Right lobe of liver (tissue), 6 donors: ENCODE results near the gene KPTN. TPM values are rescaled to one million over a fixed set of nuclear protein-coding genes. Genes with fewer than 3 reads are reported as not detected.

ENCODE experiments used
- ATAC-seq, 4 donors: fragments of 200-7000 bp; cut with Tn5 transposase; one replicate each; pipeline ENCODE4 v1.9.1; 2020; ENCODE audit warnings: mild to moderate bottlenecking in 4 of 4, moderate library complexity in 4 of 4
- DNase-seq, 3 donors: peaks; one replicate each; pipeline ENCODE4 v3.0.0-alpha.2; 2020
- H3K27ac ChIP-seq, 3 donors: fragments of 200-600 bp; one replicate each; pipeline ENCODE4 v1.8.0; 2022
- H3K27me3 ChIP-seq, 2 donors: fragments of 200-600 bp; one replicate each; pipeline ENCODE4 v1.8.0; 2022
- H3K36me3 ChIP-seq, 4 donors: fragments of 200-600 bp; sonication (generic) in 1 of 4; one replicate each; pipeline versions ENCODE4 v1.5.1 to v1.8.0; 2017 to 2022; ENCODE audit warnings: control low read depth in 1 of 4
- H3K4me1 ChIP-seq, 4 donors: fragments of 200-600 bp; sonication (generic) in 1 of 4; one replicate each; pipeline versions ENCODE4 v1.5.1 to v1.8.0; 2017 to 2022; ENCODE audit warnings: control low read depth in 1 of 4
- H3K4me3 ChIP-seq, 3 donors: fragments of 200-600 bp; one replicate each; pipeline ENCODE4 v1.8.0; 2022
- H3K9me3 ChIP-seq, 4 donors: fragments of 200-600 bp; sonication (generic) in 1 of 4; one replicate each; pipeline versions ENCODE4 v1.5.1 to v1.8.0; 2017 to 2022; ENCODE audit warnings: control low read depth in 1 of 4
- POLR2A ChIP-seq: fragments of 450-650 bp; IDR thresholded peaks from one replicate; pipeline ENCODE4 v1.6.1; 2017; ENCODE audit warnings: antibody characterized with exemption, mild to moderate bottlenecking
- WGBS: methylation state at CpG from one replicate; pipeline ENCODE4 v1.1.6; 2018; ENCODE audit warnings: low coverage, low lambda C conversion rate; ENCODE audit not compliant: insufficient coverage; ENCODE audit errors: missing lambda C conversion rate; 5-methylcytosine and 5-hydroxymethylcytosine counted together
- intact Hi-C, 2 donors: fragments of 100-400 bp; cut with DNase I; formaldehyde crosslinking; loops; one replicate each; pipeline versions ENCODE4 v1.11.2 to v1.14.1; 2022
- total RNA-seq, 6 experiments: library from RNA; depleted of rRNA in 2 of 6; stranded (reverse); fragments of >200 nt in 2 of 6; fragmentation: NEBNext Ultra II Directional in 3 of 6; extraction: Animal tissue kit (Norgen Biotek cat#: 25700) in 3 of 6; gene quantifications; one replicate each; pipeline versions ENCODE4 v1.1.0 to v1.2.4, GENCODE V29; 2016 to 2023
- TF ChIP-seq, protein P1 (sequence below), 4 donors: fragments of 200-600 bp in 3 of 4; fragments of 450-650 bp in 1 of 4; IDR thresholded peaks; one replicate each; pipeline versions ENCODE4 v1.5.1 to v1.8.0; 2016 to 2022; ENCODE audit warnings: antibody characterized with exemption in 4 of 4, mild to moderate bottlenecking in 2 of 4
- donor health status: DM: no; HTN: yes; CAD: no.
- donor health status: DM: no; HTN: no; CAD: no.
- donor health status: DM: no; HTN: no; CAD: no.
- donor health status: DM: no; HTN: yes; CAD: no.
- donor health status: DM: no; HTN: yes; CAD: no.

The KPTN gene
- total RNA-seq, 6 experiments from 2014 or later: 3.1 to 7.8 (median 6.2) TPM

DNA sequence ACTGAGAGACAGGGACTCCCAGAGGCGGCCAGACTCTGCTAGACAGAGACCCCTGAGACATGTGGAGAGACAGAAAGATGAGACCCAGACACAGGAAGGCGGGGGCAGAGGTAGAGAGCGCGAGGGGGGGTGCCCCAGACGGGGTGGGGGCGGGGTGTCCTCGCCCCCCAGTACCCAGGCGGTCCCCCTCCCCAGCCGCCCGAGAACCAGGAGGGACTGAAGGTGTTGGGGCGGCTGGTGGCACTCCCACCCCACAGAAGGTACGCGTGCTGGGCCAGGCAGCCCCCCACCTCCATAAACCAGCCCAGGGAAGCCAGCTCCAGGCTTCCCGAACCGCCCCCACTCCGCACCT is 12.7 kb downstream of the KPTN start:
- intact Hi-C loops: no loop called here
- no peak overlapping the region for H3K4me3 ChIP-seq
- no peaks in the 10 kb centered on the region for H3K4me1 ChIP-seq
- ATAC-seq: peak in 1 of 4 donors; percentile 8
- no peak for TF ChIP-seq POLR2A
- TF ChIP-seq, protein P1, sequence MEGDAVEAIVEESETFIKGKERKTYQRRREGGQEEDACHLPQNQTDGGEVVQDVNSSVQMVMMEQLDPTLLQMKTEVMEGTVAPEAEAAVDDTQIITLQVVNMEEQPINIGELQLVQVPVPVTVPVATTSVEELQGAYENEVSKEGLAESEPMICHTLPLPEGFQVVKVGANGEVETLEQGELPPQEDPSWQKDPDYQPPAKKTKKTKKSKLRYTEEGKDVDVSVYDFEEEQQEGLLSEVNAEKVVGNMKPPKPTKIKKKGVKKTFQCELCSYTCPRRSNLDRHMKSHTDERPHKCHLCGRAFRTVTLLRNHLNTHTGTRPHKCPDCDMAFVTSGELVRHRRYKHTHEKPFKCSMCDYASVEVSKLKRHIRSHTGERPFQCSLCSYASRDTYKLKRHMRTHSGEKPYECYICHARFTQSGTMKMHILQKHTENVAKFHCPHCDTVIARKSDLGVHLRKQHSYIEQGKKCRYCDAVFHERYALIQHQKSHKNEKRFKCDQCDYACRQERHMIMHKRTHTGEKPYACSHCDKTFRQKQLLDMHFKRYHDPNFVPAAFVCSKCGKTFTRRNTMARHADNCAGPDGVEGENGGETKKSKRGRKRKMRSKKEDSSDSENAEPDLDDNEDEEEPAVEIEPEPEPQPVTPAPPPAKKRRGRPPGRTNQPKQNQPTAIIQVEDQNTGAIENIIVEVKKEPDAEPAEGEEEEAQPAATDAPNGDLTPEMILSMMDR (IDR thresholded peaks at IDR 0.05): no peak
- 0% methylated on average over 4 of the region's 16 CpGs for WGBS
- H3K27ac ChIP-seq: no peak overlapping the region
- DNase-seq: no peak
- H3K9me3 ChIP-seq: no peaks in the 10 kb centered on the region
- H3K27me3 ChIP-seq: no peaks in the 10 kb centered on the region
- H3K36me3 ChIP-seq: no peaks in the 10 kb centered on the region

DNA sequence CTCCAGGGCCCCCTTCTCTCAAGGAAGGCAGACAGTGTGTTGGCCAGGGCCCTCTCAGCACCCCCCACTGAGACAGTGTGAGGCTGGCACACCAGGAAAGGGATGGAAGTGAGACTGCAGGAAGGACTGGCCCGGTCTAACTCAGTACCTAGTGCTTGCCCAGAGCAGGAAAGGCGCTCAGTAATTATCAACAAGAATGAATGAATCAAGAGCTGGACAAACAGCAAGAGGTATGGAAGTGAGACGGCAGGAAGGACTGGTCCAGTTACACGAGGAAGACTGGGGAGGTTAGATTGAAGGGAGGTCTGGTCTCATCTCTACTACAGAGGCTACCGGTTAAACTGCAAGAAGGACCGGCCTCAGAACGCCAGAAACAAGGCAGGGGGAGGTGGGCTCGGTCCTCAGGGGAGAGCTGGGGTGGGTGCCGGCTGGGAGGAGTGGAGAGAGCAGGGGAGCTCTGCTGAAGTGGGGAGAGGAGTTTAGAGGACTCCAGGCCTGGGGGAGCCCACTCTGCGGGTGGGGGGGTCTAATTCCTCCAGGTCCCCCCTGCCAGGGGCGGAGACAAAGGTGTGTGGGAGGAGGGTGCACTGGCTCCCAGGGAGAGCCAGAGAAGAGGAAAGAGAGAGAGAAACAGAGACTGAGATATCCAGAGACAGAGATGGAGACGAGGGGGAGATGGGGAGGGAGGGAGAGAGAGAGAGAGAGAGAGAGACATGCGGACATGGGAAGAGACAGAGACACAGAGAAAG is 13.4 kb downstream of the KPTN start:
- 15% methylated on average over 13 of the region's 13 CpGs for WGBS
- intact Hi-C loops: no loop called here
- no peaks in the 10 kb centered on the region for H3K27me3 ChIP-seq

DNA sequence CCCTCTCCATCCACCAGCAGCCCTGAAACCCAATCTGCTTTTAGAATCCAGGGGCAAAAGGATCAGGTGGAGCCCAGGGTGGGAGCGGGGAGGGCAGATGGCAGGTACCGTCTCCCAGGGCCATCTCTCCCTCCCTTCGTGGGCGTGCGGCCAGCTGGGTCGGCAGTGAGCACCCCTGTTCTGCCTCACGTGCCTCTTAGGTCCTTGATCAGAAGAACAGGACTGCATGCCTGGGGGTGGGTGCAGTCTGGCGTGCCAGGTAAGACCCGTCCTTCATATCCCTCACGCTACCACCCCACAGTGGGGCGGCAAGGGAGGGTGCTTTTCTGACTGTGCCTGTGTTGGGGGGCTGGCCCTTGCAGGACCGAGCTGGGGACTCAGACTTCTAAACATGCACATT is 14.3 kb downstream of the KPTN start:
- no peaks in the 10 kb centered on the region for H3K27me3 ChIP-seq
- H3K4me1 ChIP-seq: no peaks in the 10 kb centered on the region
- intact Hi-C loops: no loop called here
- WGBS: 13% methylated on average over 6 of the region's 12 CpGs
- H3K9me3 ChIP-seq: no peaks in the 10 kb centered on the region
- no peaks in the 10 kb centered on the region for H3K36me3 ChIP-seq
- H3K27ac ChIP-seq: no peak overlapping the region
- DNase-seq (peak in 1 of 3 donors; percentile 24), ATAC-seq (no peak)
- TF ChIP-seq POLR2A: no peak
- TF ChIP-seq, protein P1 (IDR thresholded peaks at IDR 0.05): no peak
- H3K4me3 ChIP-seq: no peak overlapping the region

More for the DNA sequence above, 13.4 kb downstream of the KPTN start:
- Histone ChIP-seq H3K4me3 (no peak overlapping the region), H3K9me3 (no peaks in the 10 kb centered on the region), H3K27ac (no peak overlapping the region), H3K4me1 (no peaks in the 10 kb centered on the region), H3K36me3 (no peaks in the 10 kb centered on the region)
- ATAC-seq (no peak), DNase-seq (peak in 1 of 3 donors; percentile 29)
- TF ChIP-seq POLR2A: no peak
- TF ChIP-seq, protein P1 (IDR thresholded peaks at IDR 0.05): no peak

DNA sequence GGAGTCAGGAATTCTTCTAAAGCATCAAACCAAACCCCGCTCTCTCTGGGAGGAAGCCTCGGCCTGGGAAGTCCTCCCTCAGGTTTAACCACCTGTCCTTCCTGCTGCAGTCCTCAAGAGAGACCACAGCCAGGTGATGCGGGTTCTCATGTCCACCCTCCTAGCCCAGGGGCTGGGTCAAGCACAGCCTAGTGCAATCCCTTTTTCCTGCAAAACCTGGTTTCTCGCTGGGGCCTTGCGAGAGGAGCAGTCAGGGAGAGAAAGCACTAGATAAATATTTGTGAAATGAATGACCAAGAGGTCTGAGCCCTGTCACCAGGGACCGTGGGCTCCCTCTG is 14.7 kb downstream of the KPTN start:
- Histone ChIP-seq H3K4me1 (no peaks in the 10 kb centered on the region), H3K27me3 (no peaks in the 10 kb centered on the region), H3K27ac (no peak overlapping the region), H3K9me3 (no peaks in the 10 kb centered on the region), H3K4me3 (no peak overlapping the region), H3K36me3 (no peaks in the 10 kb centered on the region)
- intact Hi-C loops: no loop called here
- WGBS: 5% methylated on average over 3 of the region's 6 CpGs
- TF ChIP-seq, protein P1 (IDR thresholded peaks at IDR 0.05): no peak
- no peak for TF ChIP-seq POLR2A
- DNase-seq (peak in 1 of 3 donors; percentile 23), ATAC-seq (no peak)
